NCI-H146 (cell line): ENCODE data around the gene ITIH5.
A peak's percentile ranks its signal among the peaks of the same experiment; 100 is the strongest.
"Not testable (repeated sequence)": the region's sequence is repeated elsewhere in the genome, so short reads cannot be mapped to it uniquely, and the experiment has no call there.

ENCODE experiments used
- DNase-seq: peaks from one replicate; lab custom pipeline; 2025; lab: John Stamatoyannopoulos, UW

Gene ITIH5

DNA sequence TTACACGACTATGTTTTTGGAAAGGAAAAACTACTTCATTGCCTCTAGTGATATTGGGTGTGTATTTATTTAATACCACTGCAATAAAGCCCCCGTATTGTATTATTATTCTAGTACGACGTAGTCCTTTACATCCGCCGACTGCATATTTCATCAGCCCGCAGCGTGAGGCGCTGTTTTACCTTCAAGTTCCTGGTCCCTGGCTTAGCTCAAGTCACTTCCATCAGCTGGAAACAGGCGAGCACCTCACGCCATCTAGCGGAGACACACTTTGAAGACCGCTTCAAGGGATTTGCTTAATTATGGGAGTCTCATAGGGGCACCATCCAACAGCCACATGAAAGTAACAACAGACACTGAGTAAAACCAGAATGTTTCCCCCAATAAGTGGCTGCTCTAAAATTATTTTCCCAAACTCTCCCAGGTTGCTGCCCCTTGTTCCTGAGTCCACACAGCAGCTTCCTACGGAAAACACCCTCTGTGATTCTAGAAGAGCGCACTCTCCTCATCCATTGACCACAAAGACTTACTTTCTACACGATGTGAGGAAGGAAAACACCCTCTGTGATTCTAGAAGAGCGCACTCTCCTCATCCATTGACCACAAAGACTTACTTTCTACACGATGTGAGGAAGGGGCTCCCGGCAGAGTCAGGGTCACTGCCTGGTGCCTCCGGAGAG, 20.6 kb upstream of the ITIH5 start:
- peak; percentile 87 for DNase-seq

GRCh38 chr10:7686351-7687171, 19.8 kb upstream of the ITIH5 start:
- no peak for DNase-seq

- not testable (repeated sequence) for DNase-seq
These were observed 13.3 kb upstream of the ITIH5 start for GRCh38 chr10:7680078-7680477.

DNA sequence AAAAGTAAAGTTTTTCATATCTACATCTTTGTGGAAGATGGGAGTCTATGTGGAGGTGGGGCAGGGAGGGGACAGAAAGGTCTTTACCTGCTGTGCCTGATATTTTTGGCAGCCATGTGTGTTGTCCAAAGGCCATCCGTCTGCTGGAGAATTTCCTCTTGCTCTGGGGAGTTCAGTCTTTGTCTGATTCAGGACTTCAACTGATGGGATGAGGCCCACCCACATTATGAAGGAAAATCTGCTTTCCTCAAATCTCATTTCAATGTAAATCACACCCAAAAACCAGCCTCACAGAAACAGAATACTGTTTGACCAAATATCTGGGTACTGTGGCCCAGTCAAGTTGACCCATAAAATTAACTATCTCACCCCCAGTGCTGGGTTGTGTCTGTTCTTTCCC, 12.5 kb upstream of the ITIH5 start:
- no peak for DNase-seq

- no peak for DNase-seq
These were observed 5.8 kb upstream of the ITIH5 start for GRCh38 chr10:7672341-7673134.

DNA sequence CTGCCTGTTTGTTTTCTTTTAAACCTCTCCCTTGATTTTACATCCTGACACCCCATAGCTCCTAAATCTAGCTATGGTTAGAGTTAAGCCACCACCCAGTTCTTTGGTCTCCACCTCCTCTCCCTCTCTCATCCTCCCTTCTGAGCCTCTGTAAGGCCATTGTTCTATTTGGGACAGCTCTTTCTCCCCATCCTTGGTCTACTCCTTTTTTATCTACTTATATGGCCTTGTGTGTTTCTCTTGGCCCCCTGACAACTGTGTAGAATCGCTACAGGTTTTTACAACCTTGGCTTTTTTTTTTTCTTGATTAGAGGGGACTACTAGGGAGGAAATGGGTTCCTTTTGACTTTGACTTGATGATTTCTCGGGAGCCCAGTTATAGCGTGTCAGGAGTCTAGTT, 3.4 kb upstream of the ITIH5 start:
- DNase-seq: no peak

GRCh38 chr10:7667262-7668141, 736 bp upstream of the ITIH5 start:
- DNase-seq: peak; percentile 13

DNA sequence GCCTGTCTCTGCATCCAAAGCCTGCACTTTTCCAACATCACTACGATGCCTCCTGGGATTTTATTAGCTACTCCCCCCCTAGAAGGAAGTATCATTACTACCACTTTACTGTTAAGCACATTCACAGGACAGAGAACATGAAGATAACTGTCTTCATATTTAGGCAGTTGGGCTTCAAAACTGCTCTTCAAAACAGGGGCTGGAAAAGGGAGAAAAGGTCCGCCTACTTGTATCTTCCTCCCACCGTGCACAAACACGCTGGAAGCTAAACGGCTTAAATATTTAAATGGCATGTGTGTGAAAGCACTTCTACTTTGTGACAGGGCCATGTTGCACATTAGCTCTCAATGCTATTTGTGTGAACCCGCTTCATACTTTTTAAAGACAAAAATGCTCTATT, 999 bp downstream of the ITIH5 start:
- DNase-seq: no peak

DNA sequence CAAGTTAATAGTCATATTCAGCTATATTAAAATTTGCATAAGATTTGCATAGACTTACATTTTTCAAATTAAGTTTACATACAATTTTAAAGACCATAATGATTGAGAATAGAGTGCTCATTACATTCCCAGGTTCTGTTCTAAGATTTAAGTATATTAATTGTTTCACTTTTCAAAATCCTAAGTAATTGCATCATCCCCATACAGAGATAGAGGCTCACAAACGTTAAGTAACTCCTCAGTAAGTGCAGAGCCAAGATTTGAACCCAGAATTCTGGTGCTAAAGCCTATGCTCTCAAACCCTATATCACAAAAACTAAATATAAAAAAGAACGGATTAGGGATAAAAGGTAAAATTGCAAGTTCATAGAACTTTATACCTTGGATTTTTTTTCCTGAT, 2.1 kb downstream of the ITIH5 start:
- DNase-seq: no peak

- no peak for DNase-seq
These were observed 4.2 kb downstream of the ITIH5 start for GRCh38 chr10:7662522-7662921.

DNA sequence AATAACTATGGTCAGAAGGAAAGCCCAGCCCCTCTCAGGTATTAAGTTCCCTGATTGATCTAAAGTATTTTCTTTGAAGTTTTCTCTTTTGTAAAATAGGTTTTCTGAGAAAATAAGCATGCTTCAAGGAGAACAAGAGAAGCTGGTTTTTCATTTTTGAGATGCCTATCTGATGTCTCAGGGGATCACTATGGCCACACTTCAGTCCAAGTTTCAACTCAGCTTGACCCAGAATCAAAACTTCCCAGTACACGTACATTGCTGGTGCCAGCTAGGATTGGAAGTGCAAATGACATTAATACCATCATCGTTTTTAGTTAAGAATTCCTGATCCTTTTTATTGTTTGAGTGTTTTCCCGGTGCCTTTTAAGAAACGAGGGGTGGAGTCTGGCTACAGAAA, 7.2 kb downstream of the ITIH5 start:
- no peak for DNase-seq

GRCh38 chr10:7657552-7657951, 9.2 kb downstream of the ITIH5 start:
- no peak for DNase-seq

GRCh38 chr10:7657079-7657478, 9.7 kb downstream of the ITIH5 start:
- DNase-seq: not testable (repeated sequence)

DNA sequence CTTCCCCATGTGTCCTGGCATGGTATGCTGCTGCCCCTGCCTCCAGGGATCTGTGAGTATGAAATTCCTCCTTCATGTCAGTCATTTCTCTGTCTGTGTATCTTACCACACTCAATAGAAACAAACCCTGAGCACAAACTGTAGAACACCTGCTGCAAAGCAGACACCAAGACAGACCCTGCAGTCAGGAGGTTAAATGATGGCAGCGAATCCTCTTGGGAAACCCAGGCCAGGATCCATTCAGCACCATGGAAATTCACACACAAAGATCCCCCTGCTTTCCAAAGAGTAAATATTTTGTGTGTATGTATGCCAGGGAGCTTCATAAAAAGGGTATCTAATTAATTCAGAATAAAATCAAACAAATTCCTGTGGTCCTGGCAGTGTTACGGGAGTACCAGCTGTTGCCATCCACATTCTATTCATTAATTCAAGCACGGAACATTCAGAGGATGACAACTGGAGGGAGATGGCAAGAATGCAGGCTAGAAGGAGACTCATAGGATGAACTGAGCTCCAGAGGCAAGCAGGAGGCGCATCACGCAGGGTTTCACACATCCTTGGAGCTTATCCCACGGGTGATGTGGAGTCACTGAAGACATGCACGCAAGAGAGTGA, 14.8 kb downstream of the ITIH5 start:
- DNase-seq: no peak

DNA sequence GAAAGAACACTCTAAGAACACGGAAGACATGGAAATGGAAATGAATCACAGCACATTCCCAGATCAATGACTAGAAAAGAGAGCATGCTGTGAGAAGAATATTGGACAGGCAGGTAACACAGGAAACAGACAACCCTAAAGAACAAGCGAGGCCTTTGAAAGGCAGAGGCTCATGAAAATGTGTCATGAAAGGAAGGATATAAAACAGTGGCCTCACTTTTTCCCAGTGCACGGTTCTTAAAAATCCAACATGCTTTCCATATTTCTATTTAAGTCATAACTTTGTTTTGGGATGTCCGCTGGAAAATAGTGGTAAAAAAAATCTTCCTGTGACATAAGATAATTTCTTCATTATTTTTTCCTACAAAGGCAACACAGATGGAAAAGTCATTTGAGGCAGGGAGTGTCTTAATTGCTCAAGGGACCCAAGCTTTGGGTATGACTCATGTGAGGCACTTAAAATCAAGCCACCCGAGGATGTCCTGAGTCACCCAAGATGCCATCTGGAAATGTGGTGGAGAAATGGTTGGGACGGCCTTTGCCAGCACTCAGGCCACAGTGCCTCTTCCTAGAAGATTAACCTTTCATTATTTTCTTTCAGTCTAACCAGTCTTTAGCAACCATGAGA, 17.0 kb downstream of the ITIH5 start:
- no peak for DNase-seq

GRCh38 chr10:7647062-7647664, 19.6 kb downstream of the ITIH5 start:
- no peak for DNase-seq

- no peak for DNase-seq
These were observed 24.2 kb downstream of the ITIH5 start for GRCh38 chr10:7642491-7643011.

GRCh38 chr10:7635408-7636125, 31.2 kb downstream of the ITIH5 start:
- no peak for DNase-seq

DNA sequence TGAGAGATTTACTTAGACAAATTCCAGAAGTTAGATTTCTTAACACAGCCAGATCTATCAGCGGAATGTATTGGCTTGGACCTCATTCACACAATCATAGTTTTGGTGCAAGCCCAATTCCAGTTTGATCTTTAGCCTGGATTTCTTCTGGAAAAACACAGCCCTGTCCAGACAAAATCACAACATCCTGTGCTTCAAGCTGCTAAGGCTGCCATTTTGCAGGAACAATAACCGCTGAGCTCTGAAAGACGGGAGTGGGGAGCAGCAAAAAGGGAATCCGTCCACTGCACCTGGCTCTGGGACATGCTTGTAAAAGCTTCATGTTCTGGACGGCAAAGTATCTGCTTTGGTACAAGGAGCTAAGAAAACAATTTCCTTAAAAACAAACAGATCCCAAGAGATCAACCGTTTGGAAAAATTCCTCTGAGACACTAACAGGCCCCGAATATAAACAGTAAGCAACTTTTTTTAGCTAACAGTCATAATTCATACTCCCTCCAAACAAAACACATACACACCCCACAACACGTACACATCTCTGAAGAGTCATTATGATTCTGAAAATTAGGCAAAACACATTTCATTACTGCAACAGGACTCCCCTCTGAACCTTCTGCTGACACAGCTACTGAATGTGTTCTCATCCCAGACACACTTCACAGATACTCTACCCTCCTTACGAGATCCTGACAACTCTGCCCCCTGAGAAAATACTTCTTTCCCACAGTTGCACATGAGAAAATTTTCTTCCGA, 32.4 kb downstream of the ITIH5 start:
- no peak for DNase-seq
